ENCODE data around the gene FBXO36.
"Not testable (repeated sequence)": the region's sequence is repeated elsewhere in the genome, so short reads cannot be mapped to it uniquely, and the experiment has no call there.

FBXO36 gene

GRCh38 chr2:229888031-229888430 lies 34.3 kb upstream of the FBXO36 start:
- Histone ChIP-seq H3K4me3 (ENCODE audit: low read length) (no peak overlapping the region), H3K27ac (ENCODE audit: low read depth, low read length) (no peak overlapping the region), H3K9ac (ENCODE audit: low read depth, low read length) (no peak overlapping the region), H3K27me3 (ENCODE audit: insufficient read depth, low read length) (no peaks in the 10 kb centered on the region), H3K4me1 (ENCODE audit: insufficient read depth, low read length) (peaks cover 1% of the 10 kb centered on the region; the same call in 1 of the 2 replicates), H3K36me3 (ENCODE audit: insufficient read depth, low read length) (no peaks in the 10 kb centered on the region; the same call in 1 of the 2 replicates), H3K9me3 (ENCODE audit: insufficient read depth, low read depth, low read length) (no peaks in the 10 kb centered on the region)
- 100% methylated on average over 1 of the region's 1 CpG for WGBS

GRCh38 chr2:229889023-229889422 lies 33.3 kb upstream of the FBXO36 start:
- Histone ChIP-seq H3K9me3 (ENCODE audit: insufficient read depth, low read depth, low read length) (no peaks in the 10 kb centered on the region), H3K4me3 (ENCODE audit: low read length) (no peak overlapping the region), H3K36me3 (ENCODE audit: insufficient read depth, low read length) (no peaks in the 10 kb centered on the region; the same call in 1 of the 2 replicates), H3K27me3 (ENCODE audit: insufficient read depth, low read length) (no peaks in the 10 kb centered on the region), H3K9ac (ENCODE audit: low read depth, low read length) (no peak overlapping the region), H3K4me1 (ENCODE audit: insufficient read depth, low read length) (no peaks in the 10 kb centered on the region), H3K27ac (ENCODE audit: low read depth, low read length) (no peak overlapping the region)
- 89% methylated on average over 2 of the region's 2 CpGs for WGBS

GRCh38 chr2:229896857-229897256 lies 25.4 kb upstream of the FBXO36 start:
- H3K36me3 ChIP-seq (ENCODE audit: insufficient read depth, low read length) = no peaks in the 10 kb centered on the region
- no peaks in the 10 kb centered on the region for H3K9me3 ChIP-seq (ENCODE audit: insufficient read depth, low read depth, low read length)
- H3K4me3 ChIP-seq (ENCODE audit: low read length) = no peak overlapping the region
- peaks cover 14% of the 10 kb centered on the region for H3K4me1 ChIP-seq (ENCODE audit: insufficient read depth, low read length)
- 93% methylated on average over 1 of the region's 1 CpG for WGBS
- no peak overlapping the region for H3K27ac ChIP-seq (ENCODE audit: low read depth, low read length)
- H3K9ac ChIP-seq (ENCODE audit: low read depth, low read length) = no peak overlapping the region
- no peaks in the 10 kb centered on the region for H3K27me3 ChIP-seq (ENCODE audit: insufficient read depth, low read length)

GRCh38 chr2:229899604-229900003 lies 22.7 kb upstream of the FBXO36 start:
- H3K9ac ChIP-seq (ENCODE audit: low read depth, low read length) = no peak overlapping the region
- H3K9me3 ChIP-seq (ENCODE audit: insufficient read depth, low read depth, low read length) = no peaks in the 10 kb centered on the region
- peaks cover 13% of the 10 kb centered on the region for H3K4me1 ChIP-seq (ENCODE audit: insufficient read depth, low read length)
- H3K27ac ChIP-seq (ENCODE audit: low read depth, low read length) = no peak overlapping the region
- no peak overlapping the region for H3K4me3 ChIP-seq (ENCODE audit: low read length)
- no peaks in the 10 kb centered on the region for H3K27me3 ChIP-seq (ENCODE audit: insufficient read depth, low read length)
- 91% methylated on average over 2 of the region's 3 CpGs for WGBS
- no peaks in the 10 kb centered on the region for H3K36me3 ChIP-seq (ENCODE audit: insufficient read depth, low read length)

DNA sequence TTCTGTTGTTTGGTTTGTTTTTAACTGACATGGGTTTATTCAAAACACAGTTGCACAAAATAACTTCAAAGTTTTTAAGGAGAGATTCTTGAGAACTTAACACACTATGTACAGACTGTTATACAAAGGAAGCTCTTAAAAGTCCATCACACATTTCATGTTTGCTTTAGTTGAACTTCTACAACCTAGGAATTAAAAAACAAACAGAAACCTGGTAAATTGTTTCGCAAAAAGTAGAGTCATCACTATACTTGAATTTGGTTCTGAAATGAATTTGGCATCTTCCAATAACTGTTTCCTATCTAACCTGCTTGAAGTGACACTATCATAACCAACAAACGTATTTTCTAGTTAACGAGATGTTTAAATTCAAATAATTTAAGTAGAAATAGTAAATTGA lies 22.3 kb upstream of the FBXO36 start:
- Histone ChIP-seq H3K4me3 (ENCODE audit: low read length) (no peak overlapping the region), H3K9me3 (ENCODE audit: insufficient read depth, low read depth, low read length) (no peaks in the 10 kb centered on the region), H3K27me3 (ENCODE audit: insufficient read depth, low read length) (no peaks in the 10 kb centered on the region), H3K36me3 (ENCODE audit: insufficient read depth, low read length) (no peaks in the 10 kb centered on the region), H3K4me1 (ENCODE audit: insufficient read depth, low read length) (peaks cover 9% of the 10 kb centered on the region; the same call in 1 of the 2 replicates), H3K9ac (ENCODE audit: low read depth, low read length) (no peak overlapping the region), H3K27ac (ENCODE audit: low read depth, low read length) (no peak overlapping the region)
- 100% methylated on average over 1 of the region's 3 CpGs for WGBS

- not testable (repeated sequence) for H3K27me3 ChIP-seq (ENCODE audit: insufficient read depth, low read length); H3K36me3 ChIP-seq (ENCODE audit: insufficient read depth, low read length); H3K4me1 ChIP-seq (ENCODE audit: insufficient read depth, low read length); H3K27ac ChIP-seq (ENCODE audit: low read depth, low read length); H3K4me3 ChIP-seq (ENCODE audit: low read length); H3K9ac ChIP-seq (ENCODE audit: low read depth, low read length); H3K9me3 ChIP-seq (ENCODE audit: insufficient read depth, low read depth, low read length)
- WGBS = 93% methylated on average over 9 of the region's 9 CpGs
These were observed 21.8 kb upstream of the FBXO36 start for GRCh38 chr2:229900514-229900913.

GRCh38 chr2:229901819-229902218 lies 20.5 kb upstream of the FBXO36 start:
- no peak overlapping the region for H3K4me3 ChIP-seq (ENCODE audit: low read length)
- no peak overlapping the region for H3K9ac ChIP-seq (ENCODE audit: low read depth, low read length)
- H3K36me3 ChIP-seq (ENCODE audit: insufficient read depth, low read length) = no peaks in the 10 kb centered on the region
- 0 out of 2 replicates have a peak, but pooled peaks cover 8% of the 10 kb centered on the region for H3K4me1 ChIP-seq (ENCODE audit: insufficient read depth, low read length)
- no peaks in the 10 kb centered on the region for H3K9me3 ChIP-seq (ENCODE audit: insufficient read depth, low read depth, low read length)
- H3K27me3 ChIP-seq (ENCODE audit: insufficient read depth, low read length) = no peaks in the 10 kb centered on the region
- WGBS = 76% methylated on average over 3 of the region's 3 CpGs
- no peak overlapping the region for H3K27ac ChIP-seq (ENCODE audit: low read depth, low read length)

- no peak overlapping the region for H3K27ac ChIP-seq (ENCODE audit: low read depth, low read length)
- H3K4me1 ChIP-seq (ENCODE audit: insufficient read depth, low read length) = 0 out of 2 replicates have a peak, but pooled peaks cover 8% of the 10 kb centered on the region
- H3K9me3 ChIP-seq (ENCODE audit: insufficient read depth, low read depth, low read length) = no peaks in the 10 kb centered on the region
- 82% methylated on average over 3 of the region's 3 CpGs for WGBS
- no peaks in the 10 kb centered on the region for H3K27me3 ChIP-seq (ENCODE audit: insufficient read depth, low read length)
- no peak overlapping the region for H3K9ac ChIP-seq (ENCODE audit: low read depth, low read length)
- no peak overlapping the region for H3K4me3 ChIP-seq (ENCODE audit: low read length)
- peaks cover 9% of the 10 kb centered on the region for H3K36me3 ChIP-seq (ENCODE audit: insufficient read depth, low read length)
These were observed 19.3 kb upstream of the FBXO36 start for GRCh38 chr2:229903037-229903436.

DNA sequence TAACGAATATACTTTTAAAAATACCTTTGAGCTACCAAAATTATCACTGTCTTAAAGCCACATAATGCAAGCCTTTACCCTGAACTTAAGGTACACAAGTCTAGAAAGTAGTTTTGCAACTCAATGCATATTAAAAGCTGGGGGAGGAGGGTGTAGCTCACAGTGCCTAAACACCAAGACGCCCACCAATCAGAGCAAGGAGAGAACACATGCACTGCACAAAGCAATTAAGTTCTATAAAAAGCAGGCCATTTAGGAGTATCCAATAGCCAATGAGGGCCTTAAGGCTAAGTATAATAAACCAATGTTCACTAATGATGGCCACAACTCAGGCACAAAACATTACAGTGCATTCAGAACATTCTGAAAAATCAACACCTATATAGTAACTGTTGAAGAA lies 16.7 kb upstream of the FBXO36 start:
- peaks cover 20% of the 10 kb centered on the region for H3K36me3 ChIP-seq (ENCODE audit: insufficient read depth, low read length)
- H3K27me3 ChIP-seq (ENCODE audit: insufficient read depth, low read length) = no peaks in the 10 kb centered on the region
- WGBS = 89% methylated on average over 2 of the region's 2 CpGs
- H3K4me1 ChIP-seq (ENCODE audit: insufficient read depth, low read length) = peaks cover 4% of the 10 kb centered on the region
- H3K4me3 ChIP-seq (ENCODE audit: low read length) = no peak overlapping the region
- H3K9me3 ChIP-seq (ENCODE audit: insufficient read depth, low read depth, low read length) = no peaks in the 10 kb centered on the region
- H3K27ac ChIP-seq (ENCODE audit: low read depth, low read length) = no peak overlapping the region
- no peak overlapping the region for H3K9ac ChIP-seq (ENCODE audit: low read depth, low read length)

- no peak overlapping the region for H3K4me3 ChIP-seq (ENCODE audit: low read length)
- no peak overlapping the region for H3K27ac ChIP-seq (ENCODE audit: low read depth, low read length)
- no peak overlapping the region for H3K9ac ChIP-seq (ENCODE audit: low read depth, low read length)
- H3K27me3 ChIP-seq (ENCODE audit: insufficient read depth, low read length) = no peaks in the 10 kb centered on the region
- 100% methylated on average over 2 of the region's 2 CpGs for WGBS
- H3K9me3 ChIP-seq (ENCODE audit: insufficient read depth, low read depth, low read length) = no peaks in the 10 kb centered on the region
- H3K36me3 ChIP-seq (ENCODE audit: insufficient read depth, low read length) = peaks cover 20% of the 10 kb centered on the region
- H3K4me1 ChIP-seq (ENCODE audit: insufficient read depth, low read length) = peaks cover 12% of the 10 kb centered on the region
These were observed 13.2 kb upstream of the FBXO36 start for GRCh38 chr2:229909090-229909489.

DNA sequence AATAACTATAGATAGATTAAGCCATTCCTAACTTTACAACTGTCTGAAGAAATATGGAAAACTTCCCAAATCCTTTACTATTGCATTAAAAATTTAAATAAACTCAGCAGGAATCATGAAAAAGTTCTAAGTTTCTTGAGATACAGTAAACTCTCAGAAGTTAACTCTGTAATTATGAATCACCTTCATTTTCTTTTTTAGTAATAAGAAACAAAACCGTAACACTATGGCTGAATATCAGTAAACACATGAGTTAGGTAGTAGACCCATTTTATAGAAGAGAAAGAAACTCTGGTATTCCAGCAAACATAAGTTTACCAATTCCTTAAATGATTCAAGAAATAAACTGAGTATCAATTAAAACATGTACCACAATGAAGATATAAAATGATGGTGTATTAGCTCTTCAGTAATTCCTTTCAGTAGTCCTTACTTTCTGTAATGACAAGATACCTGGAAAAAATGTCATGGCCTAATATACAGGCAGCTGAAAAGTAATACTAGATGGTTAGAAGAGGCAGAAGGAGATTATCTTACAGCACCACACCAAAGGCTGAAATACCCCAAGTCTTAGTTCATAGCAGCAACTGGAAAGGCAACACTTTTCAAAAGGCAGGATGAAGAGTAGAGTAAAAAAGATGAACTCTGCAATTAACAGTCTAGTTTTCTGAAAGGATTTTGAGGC lies 12.0 kb upstream of the FBXO36 start:
- no CpG with 5 or more reads among the region's 1 CpG for WGBS
- H3K9me3 ChIP-seq (ENCODE audit: insufficient read depth, low read depth, low read length) = no peaks in the 10 kb centered on the region
- H3K4me1 ChIP-seq (ENCODE audit: insufficient read depth, low read length) = peaks cover 12% of the 10 kb centered on the region
- no peak overlapping the region for H3K27ac ChIP-seq (ENCODE audit: low read depth, low read length)
- no peaks in the 10 kb centered on the region for H3K27me3 ChIP-seq (ENCODE audit: insufficient read depth, low read length)
- H3K4me3 ChIP-seq (ENCODE audit: low read length) = no peak overlapping the region
- no peak overlapping the region for H3K9ac ChIP-seq (ENCODE audit: low read depth, low read length)
- H3K36me3 ChIP-seq (ENCODE audit: insufficient read depth, low read length) = peaks cover 20% of the 10 kb centered on the region
